ENCODE measurements around the gene CALB2.

Gene CALB2

GRCh38 chr16:71429581-71429980 is 71.1 kb downstream of the CALB2 start:
- no peak for DNase-seq

GRCh38 chr16:71430744-71431143 is 72.2 kb downstream of the CALB2 start:
- no peak for DNase-seq

DNA sequence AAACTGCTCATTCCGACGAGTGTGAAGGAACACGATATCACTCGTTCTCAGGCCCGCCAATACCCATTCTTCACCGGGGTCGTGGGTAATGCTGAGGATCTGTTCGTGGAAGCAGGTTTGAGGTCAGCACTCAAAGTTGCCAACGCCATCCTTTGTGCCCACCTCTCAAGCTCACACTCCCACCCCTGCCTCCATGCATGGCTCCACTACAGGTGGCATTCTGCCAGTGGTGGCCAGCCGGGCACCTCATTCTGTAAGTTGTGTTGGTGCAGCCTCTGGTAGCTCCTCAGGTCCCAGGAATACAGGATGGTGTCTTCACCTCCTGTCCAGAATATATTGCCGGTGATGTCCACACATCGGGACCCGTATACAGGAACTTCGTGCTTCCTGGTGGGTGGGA is 72.7 kb downstream of the CALB2 start:
- no peak for DNase-seq

GRCh38 chr16:71431991-71432390 is 73.5 kb downstream of the CALB2 start:
- no peak for DNase-seq

- no peak for DNase-seq
Measured at GRCh38 chr16:71432906-71433305, 74.4 kb downstream of the CALB2 start.

DNA sequence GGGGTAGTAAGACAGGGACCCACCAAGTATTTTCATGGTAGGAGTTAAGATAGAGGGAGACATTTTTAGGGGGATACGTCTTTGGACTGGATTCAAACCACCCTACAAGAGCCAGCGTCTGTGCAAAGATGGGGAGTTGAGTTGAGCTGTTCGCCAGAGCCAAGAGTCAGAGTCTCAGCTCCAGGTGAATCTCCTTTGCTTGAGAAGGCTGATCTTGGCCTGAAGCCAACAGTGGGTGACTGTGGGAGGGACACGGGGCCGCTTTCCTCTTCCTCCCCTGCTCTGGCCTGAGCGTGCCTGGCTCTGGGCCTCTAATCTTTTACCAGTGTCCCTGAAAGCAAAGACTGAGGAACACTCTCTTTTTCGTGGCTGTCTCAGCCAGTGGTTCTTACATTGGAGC is 78.0 kb downstream of the CALB2 start:
- no peak for DNase-seq

- no peak for DNase-seq
Measured at GRCh38 chr16:71439523-71439922, 81.0 kb downstream of the CALB2 start.
